DOHH2 (cell line): Measurements from ENCODE around the gene ZNF415.

ENCODE experiments used
- H3F3A ChIP-seq: fragments of 200-600 bp; sonication (generic), shearing (Covaris generic); 2 replicates; pipeline ENCODE4 v1.6.0; 2016; ENCODE audit warnings: antibody characterized with exemption, mild to moderate bottlenecking; ENCODE audit not compliant: control insufficient read depth, insufficient read depth
- H3K27ac ChIP-seq: fragments of 200-600 bp; sonication (generic); 2 replicates; pipeline ENCODE4 v1.5.1; 2014; ENCODE audit warnings: low read depth, mild to moderate bottlenecking, low read length, moderate library complexity
- H3K27me3 ChIP-seq: fragments of 200-600 bp; sonication (generic); 2 replicates; pipeline ENCODE4 v1.6.1; 2014; ENCODE audit warnings: mild to moderate bottlenecking, low read length, mixed read lengths; ENCODE audit not compliant: control insufficient read depth
- H3K36me3 ChIP-seq: fragments of 200-600 bp; sonication (generic); 2 replicates; pipeline ENCODE4 v1.6.1; 2014; ENCODE audit warnings: mild to moderate bottlenecking, low read length, moderate library complexity, mixed read lengths; ENCODE audit not compliant: control insufficient read depth
- H3K4me1 ChIP-seq: fragments of 200-600 bp; sonication (generic); 2 replicates; pipeline ENCODE4 v1.6.1; 2014; ENCODE audit warnings: mild to moderate bottlenecking, low read length, mixed read lengths; ENCODE audit not compliant: control insufficient read depth
- H3K4me2 ChIP-seq: fragments of 200-600 bp; sonication (generic); 2 replicates; pipeline ENCODE4 v1.6.0; 2014; ENCODE audit warnings: mild to moderate bottlenecking, low read length, moderate library complexity
- H3K4me3 ChIP-seq: fragments of 200-600 bp; sonication (generic); 2 replicates; pipeline ENCODE4 v1.5.1; 2014; ENCODE audit warnings: mild to moderate bottlenecking, low read length, mixed read lengths
- H3K79me2 ChIP-seq: fragments of 200-600 bp; sonication (generic); 2 replicates; pipeline ENCODE4 v1.6.1; 2014; ENCODE audit warnings: mild to moderate bottlenecking, low read length, mixed read lengths; ENCODE audit not compliant: control insufficient read depth
- H3K9me2 ChIP-seq: fragments of 200-600 bp; sonication (generic); replicated peaks from 2 replicates; pipeline ENCODE4 v1.6.1; 2014; ENCODE audit warnings: mild to moderate bottlenecking, low read length, mixed read lengths; ENCODE audit not compliant: control insufficient read depth
- H3K9me3 ChIP-seq: fragments of 200-600 bp; sonication (generic); 2 replicates; pipeline ENCODE4 v1.6.1; 2014; ENCODE audit warnings: antibody characterized with exemption, low read length, mixed read lengths; ENCODE audit not compliant: control insufficient read depth, insufficient read depth
- H4K20me1 ChIP-seq: fragments of 200-600 bp; sonication (generic); 2 replicates; pipeline ENCODE4 v1.6.0; 2014; ENCODE audit warnings: low read depth, mild to moderate bottlenecking, antibody characterized with exemption, low read length, moderate library complexity; ENCODE audit not compliant: control insufficient read depth, insufficient read depth
- CTCF ChIP-seq: fragments of 200-600 bp; sonication (generic); IDR thresholded peaks from one replicate; pipeline ENCODE4 v1.5.1; 2014; ENCODE audit warnings: antibody characterized with exemption, mild to moderate bottlenecking, low read depth, low read length; ENCODE audit not compliant: poor library complexity, severe bottlenecking
- EZH2phosphoT487 ChIP-seq: fragments of 200-600 bp; sonication (generic); IDR thresholded peaks from 2 replicates; pipeline ENCODE4 v1.6.1; 2017; ENCODE audit warnings: borderline replicate concordance, mild to moderate bottlenecking, antibody characterized with exemption, low read length, moderate library complexity, mixed read lengths

Gene ZNF415

GRCh38 chr19:53103234-53104203 is 29.2 kb downstream of the ZNF415 start, which contains the start of gene ZNF160:
TSS of gene ZNF160 (minus strand) at chr19:53103422. CDS start at chr19:53086276, 17,146 bp downstream.
- no peaks in the 10 kb centered on the region for H3K9me3 ChIP-seq
- peak within 1 kb of the TSS; percentile 98 for H3K4me2 ChIP-seq
- TF ChIP-seq CTCF (no peak), EZH2phosphoT487 (no peak)
- no peaks in the 10 kb centered on the region for H3F3A ChIP-seq
- peaks cover 20% of the 10 kb centered on the region for H3K4me1 ChIP-seq
- H3K36me3 ChIP-seq = peaks cover 25% of the 10 kb centered on the region
- no peaks in the 10 kb centered on the region for H3K27me3 ChIP-seq
- H3K9me2 ChIP-seq = no peaks in the 10 kb centered on the region
- H4K20me1 ChIP-seq = 0 out of 2 replicates have a peak, but pooled peaks cover 2% of the 10 kb centered on the region
- H3K79me2 ChIP-seq = peaks cover 44% of the 10 kb centered on the region
- peak within 1 kb of the TSS; percentile 76 for H3K4me3 ChIP-seq
- H3K27ac ChIP-seq = peak within 1 kb of the TSS; percentile 49

GRCh38 chr19:53102756-53103233 is 29.9 kb downstream of the ZNF415 start:
- Histone ChIP-seq H3F3A (no peaks in the 10 kb centered on the region), H3K9me2 (no peaks in the 10 kb centered on the region), H3K4me2 (peak overlapping the region; percentile 98), H3K27ac (peak overlapping the region; percentile 21), H3K4me3 (peak overlapping the region; percentile 76), H3K4me1 (peaks cover 20% of the 10 kb centered on the region), H3K36me3 (peaks cover 29% of the 10 kb centered on the region), H3K27me3 (no peaks in the 10 kb centered on the region), H3K9me3 (no peaks in the 10 kb centered on the region), H4K20me1 (0 out of 2 replicates have a peak, but pooled peaks cover 2% of the 10 kb centered on the region), H3K79me2 (peaks cover 50% of the 10 kb centered on the region)
- TF ChIP-seq EZH2phosphoT487 (no peak), CTCF (no peak)

GRCh38 chr19:53102206-53102755 is 30.4 kb downstream of the ZNF415 start:
- 0 out of 2 replicates have a peak, but pooled peaks cover 2% of the 10 kb centered on the region for H4K20me1 ChIP-seq
- H3K27ac ChIP-seq = peak overlapping the region; percentile 21; the same call in 1 of the 2 replicates
- H3K36me3 ChIP-seq = peaks cover 34% of the 10 kb centered on the region
- TF ChIP-seq EZH2phosphoT487 (no peak), CTCF (no peak)
- H3K4me2 ChIP-seq = peak overlapping the region; percentile 98
- H3K4me3 ChIP-seq = peak overlapping the region; percentile 76
- H3F3A ChIP-seq = no peaks in the 10 kb centered on the region
- peaks cover 55% of the 10 kb centered on the region for H3K79me2 ChIP-seq
- no peaks in the 10 kb centered on the region for H3K27me3 ChIP-seq
- H3K9me2 ChIP-seq = no peaks in the 10 kb centered on the region
- H3K9me3 ChIP-seq = no peaks in the 10 kb centered on the region
- H3K4me1 ChIP-seq = peaks cover 20% of the 10 kb centered on the region
